ENCODE measurements around the gene PDGFD. TPM values are rescaled to one million over a fixed set of nuclear protein-coding genes. Genes with fewer than 3 reads are reported as not detected.
"Not testable (repeated sequence)": the region's sequence is repeated elsewhere in the genome, so short reads cannot be mapped to it uniquely, and the experiment has no call there.

Gene PDGFD
- total RNA-seq, 1 donor from 2014 or later = 0.45 TPM

DNA sequence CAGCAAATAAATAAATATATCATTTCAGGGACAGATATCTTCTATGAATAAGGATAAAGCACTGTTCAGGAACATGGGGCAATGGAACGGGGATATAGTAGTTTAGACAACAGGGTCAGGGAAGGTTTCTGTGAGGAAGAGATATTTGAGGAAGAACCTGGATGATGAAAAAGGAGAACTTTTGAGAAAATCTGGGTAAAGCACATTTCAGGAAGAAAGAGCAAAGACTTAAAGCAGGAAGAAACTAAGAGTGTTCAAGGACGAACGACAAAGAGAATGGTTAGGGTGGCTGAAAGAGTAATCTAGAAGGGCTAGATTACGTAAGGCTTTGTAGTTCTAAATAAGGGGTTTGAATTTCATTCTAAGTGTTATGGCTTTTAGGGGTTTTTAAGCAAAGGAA is 114.8 kb downstream of the PDGFD start:
- Mint-ChIP-seq H3K27me3 (ENCODE audit: low read depth) (peaks cover 4% of the 10 kb centered on the region), H3K4me1 (ENCODE audit: low read depth) (no peaks in the 10 kb centered on the region), H3K27ac (ENCODE audit: unreplicated experiment) (no peak overlapping the region), H3K4me3 (ENCODE audit: unreplicated experiment) (no peak overlapping the region), H3K9me3 (ENCODE audit: low read depth) (no peaks in the 10 kb centered on the region), H3K36me3 (ENCODE audit: low read depth) (peaks cover 1% of the 10 kb centered on the region)
- TF ChIP-seq, protein P1, sequence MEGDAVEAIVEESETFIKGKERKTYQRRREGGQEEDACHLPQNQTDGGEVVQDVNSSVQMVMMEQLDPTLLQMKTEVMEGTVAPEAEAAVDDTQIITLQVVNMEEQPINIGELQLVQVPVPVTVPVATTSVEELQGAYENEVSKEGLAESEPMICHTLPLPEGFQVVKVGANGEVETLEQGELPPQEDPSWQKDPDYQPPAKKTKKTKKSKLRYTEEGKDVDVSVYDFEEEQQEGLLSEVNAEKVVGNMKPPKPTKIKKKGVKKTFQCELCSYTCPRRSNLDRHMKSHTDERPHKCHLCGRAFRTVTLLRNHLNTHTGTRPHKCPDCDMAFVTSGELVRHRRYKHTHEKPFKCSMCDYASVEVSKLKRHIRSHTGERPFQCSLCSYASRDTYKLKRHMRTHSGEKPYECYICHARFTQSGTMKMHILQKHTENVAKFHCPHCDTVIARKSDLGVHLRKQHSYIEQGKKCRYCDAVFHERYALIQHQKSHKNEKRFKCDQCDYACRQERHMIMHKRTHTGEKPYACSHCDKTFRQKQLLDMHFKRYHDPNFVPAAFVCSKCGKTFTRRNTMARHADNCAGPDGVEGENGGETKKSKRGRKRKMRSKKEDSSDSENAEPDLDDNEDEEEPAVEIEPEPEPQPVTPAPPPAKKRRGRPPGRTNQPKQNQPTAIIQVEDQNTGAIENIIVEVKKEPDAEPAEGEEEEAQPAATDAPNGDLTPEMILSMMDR (IDR thresholded peaks at IDR 0.05) = no peak
- no peak for DNase-seq (ENCODE audit: low spot score)

DNA sequence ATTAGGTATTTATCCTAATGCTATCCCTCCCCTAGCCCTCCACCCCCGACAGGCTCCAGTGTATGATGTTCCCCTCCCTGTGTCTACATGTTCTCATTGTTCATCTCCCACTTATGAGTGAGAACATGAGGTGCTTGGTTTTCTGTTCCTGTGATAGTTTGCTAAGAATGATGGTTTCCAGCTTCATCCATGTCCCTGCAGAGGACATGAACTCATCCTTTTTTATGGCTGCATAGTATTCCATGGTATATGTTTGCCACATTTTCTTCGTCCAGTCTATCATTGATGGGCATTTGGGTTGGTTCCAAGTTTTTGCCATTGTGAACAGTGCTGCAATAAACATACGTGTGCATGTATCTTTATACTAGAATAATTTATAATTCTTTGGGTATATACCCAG is 117.1 kb downstream of the PDGFD start:
- not testable (repeated sequence) for H3K27me3 Mint-ChIP-seq (ENCODE audit: low read depth); H3K4me1 Mint-ChIP-seq (ENCODE audit: low read depth); H3K27ac Mint-ChIP-seq (ENCODE audit: unreplicated experiment); DNase-seq (ENCODE audit: low spot score); H3K4me3 Mint-ChIP-seq (ENCODE audit: unreplicated experiment); H3K9me3 Mint-ChIP-seq (ENCODE audit: low read depth); H3K36me3 Mint-ChIP-seq (ENCODE audit: low read depth)

DNA sequence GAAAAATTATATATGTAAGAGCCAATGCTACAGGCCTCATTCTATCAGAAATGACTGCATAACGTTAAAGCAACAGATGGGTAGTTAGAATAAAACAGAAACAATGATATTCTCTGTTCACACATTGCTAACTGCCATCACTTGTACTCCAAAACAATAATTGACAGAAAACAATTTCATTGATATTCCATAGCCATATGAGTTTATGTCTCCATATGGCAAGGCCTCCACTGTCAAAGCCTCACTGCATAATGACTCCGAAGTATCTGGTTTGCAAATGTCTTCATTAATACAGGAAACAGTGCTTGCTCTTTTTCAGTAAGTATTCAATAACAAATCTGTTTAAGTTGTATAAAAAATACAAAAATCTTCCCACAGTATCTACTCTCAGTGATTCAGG is 117.6 kb downstream of the PDGFD start:
- Mint-ChIP-seq H3K9me3 (ENCODE audit: low read depth) (no peaks in the 10 kb centered on the region), H3K27ac (ENCODE audit: unreplicated experiment) (no peak overlapping the region), H3K36me3 (ENCODE audit: low read depth) (peaks cover 1% of the 10 kb centered on the region), H3K4me3 (ENCODE audit: unreplicated experiment) (no peak overlapping the region), H3K4me1 (ENCODE audit: low read depth) (no peaks in the 10 kb centered on the region), H3K27me3 (ENCODE audit: low read depth) (no peaks in the 10 kb centered on the region)
- TF ChIP-seq, protein P1 (IDR thresholded peaks at IDR 0.05) = no peak
- no peak for DNase-seq (ENCODE audit: low spot score)

DNA sequence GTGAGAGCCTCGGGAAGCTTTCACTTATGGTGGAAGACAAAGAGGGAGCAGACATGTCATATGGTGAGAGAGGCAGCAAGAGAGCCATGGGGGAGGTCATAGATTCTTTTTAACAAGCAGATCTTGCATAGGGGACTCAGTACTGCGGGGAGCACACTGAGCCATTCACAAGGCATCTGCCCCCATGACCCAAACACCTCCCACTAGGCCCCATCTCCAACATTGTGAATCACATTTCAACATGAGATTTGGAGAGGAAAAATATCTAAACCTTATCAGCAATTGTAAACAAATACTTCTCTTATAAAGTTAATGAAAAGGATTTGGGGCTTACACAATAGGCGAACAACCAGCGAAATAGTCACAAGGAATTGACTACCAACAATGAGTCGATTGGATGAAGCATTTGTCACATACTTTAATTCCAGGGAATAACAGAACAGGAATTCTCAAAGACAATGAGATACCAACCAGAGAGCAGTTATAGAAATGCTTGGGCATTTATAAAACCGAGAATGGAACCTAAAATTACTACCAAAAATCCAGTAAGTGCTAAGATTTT is 120.2 kb downstream of the PDGFD start:
- H3K9me3 Mint-ChIP-seq (ENCODE audit: low read depth) = no peaks in the 10 kb centered on the region
- TF ChIP-seq, protein P1 (IDR thresholded peaks at IDR 0.05) = no peak
- no peak overlapping the region for H3K4me3 Mint-ChIP-seq (ENCODE audit: unreplicated experiment)
- H3K27ac Mint-ChIP-seq (ENCODE audit: unreplicated experiment) = no peak overlapping the region
- DNase-seq (ENCODE audit: low spot score) = no peak
- H3K36me3 Mint-ChIP-seq (ENCODE audit: low read depth) = peaks cover 3% of the 10 kb centered on the region
- H3K4me1 Mint-ChIP-seq (ENCODE audit: low read depth) = no peaks in the 10 kb centered on the region
- peaks cover 3% of the 10 kb centered on the region for H3K27me3 Mint-ChIP-seq (ENCODE audit: low read depth)

DNA sequence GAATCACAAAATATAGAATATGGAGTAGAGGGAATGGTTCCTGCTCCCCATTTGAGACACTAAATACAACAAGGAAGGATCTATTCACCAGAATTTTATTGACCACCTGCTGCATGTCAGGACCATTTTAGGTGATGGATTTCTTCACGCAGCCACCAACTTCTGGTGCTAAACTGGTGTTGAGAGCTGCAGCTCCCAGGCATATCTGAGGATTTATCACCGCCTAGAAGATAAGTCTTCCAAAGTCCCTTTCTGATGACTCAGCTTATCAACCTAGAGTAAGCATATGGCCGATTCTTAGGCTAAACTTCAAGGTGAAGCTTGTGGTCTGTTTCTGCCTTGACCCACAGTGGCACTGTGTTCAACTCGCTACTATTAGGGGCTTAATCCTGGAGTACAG is 120.8 kb downstream of the PDGFD start:
- no peak for DNase-seq (ENCODE audit: low spot score)
- TF ChIP-seq, protein P1 (IDR thresholded peaks at IDR 0.05) = no peak
- Mint-ChIP-seq H3K9me3 (ENCODE audit: low read depth) (no peaks in the 10 kb centered on the region), H3K36me3 (ENCODE audit: low read depth) (peaks cover 3% of the 10 kb centered on the region), H3K4me3 (ENCODE audit: unreplicated experiment) (no peak overlapping the region), H3K4me1 (ENCODE audit: low read depth) (no peaks in the 10 kb centered on the region), H3K27ac (ENCODE audit: unreplicated experiment) (no peak overlapping the region), H3K27me3 (ENCODE audit: low read depth) (peaks cover 3% of the 10 kb centered on the region)

DNA sequence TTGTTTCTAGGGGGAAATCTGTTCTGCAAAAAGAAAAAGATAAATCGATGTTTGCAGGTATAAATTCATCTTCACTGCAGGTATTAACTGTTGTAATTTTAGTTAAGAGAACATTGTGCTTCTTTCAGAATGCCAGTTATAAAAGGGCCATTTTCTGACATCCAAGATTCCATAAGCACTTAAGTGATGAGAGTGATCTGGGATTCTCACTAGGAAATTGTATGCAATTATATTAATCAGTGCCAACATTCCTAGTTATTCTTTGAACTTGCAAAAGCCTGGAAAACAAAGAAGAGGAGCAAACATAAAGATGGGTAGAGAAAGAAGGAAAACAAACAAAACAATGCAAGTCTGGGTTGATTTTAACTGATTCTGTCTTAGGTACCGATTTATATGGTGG is 122.2 kb downstream of the PDGFD start:
- Mint-ChIP-seq H3K4me1 (ENCODE audit: low read depth) (no peaks in the 10 kb centered on the region), H3K4me3 (ENCODE audit: unreplicated experiment) (no peak overlapping the region), H3K36me3 (ENCODE audit: low read depth) (peaks cover 2% of the 10 kb centered on the region), H3K9me3 (ENCODE audit: low read depth) (no peaks in the 10 kb centered on the region), H3K27ac (ENCODE audit: unreplicated experiment) (no peak overlapping the region), H3K27me3 (ENCODE audit: low read depth) (peaks cover 3% of the 10 kb centered on the region)
- TF ChIP-seq, protein P1 (IDR thresholded peaks at IDR 0.05) = no peak
- DNase-seq (ENCODE audit: low spot score) = no peak
